Tongue (tissue), 1 donor: Measurements from ENCODE around the gene CERS5. TPM values are rescaled to one million over a fixed set of nuclear protein-coding genes. Genes with fewer than 3 reads are reported as not detected.

Source experiments
- total RNA-seq: library from RNA; depleted of rRNA; stranded (reverse); fragments of >200 nt; gene quantifications from one replicate; pipeline ENCODE4 v1.2.3, GENCODE V29; 2014

CERS5 gene
- total RNA-seq, 1 donor from 2014 or later = 26.5 TPM

Other genes starting within 250 kb of the CERS5 start
- gene AQP2, start 216.6 kb downstream of the CERS5 start, total RNA-seq = not detected
- 10.4 TPM for gene AQP5, start 205.5 kb downstream of the CERS5 start, total RNA-seq
- 0.10 TPM for gene AQP6, start 194.4 kb downstream of the CERS5 start, total RNA-seq
- 31.8 TPM for gene RACGAP1, start 141.9 kb downstream of the CERS5 start, total RNA-seq
- gene ASIC1, start 109.8 kb downstream of the CERS5 start, total RNA-seq = 4.1 TPM
- gene SMARCD1, start 82.0 kb downstream of the CERS5 start, total RNA-seq = 43.8 TPM
- gene GPD1, start 63.4 kb downstream of the CERS5 start, total RNA-seq = 222 TPM
- gene COX14, start 55.1 kb downstream of the CERS5 start, total RNA-seq = 76.0 TPM
- 66.1 TPM for gene LIMA1, start 116.2 kb upstream of the CERS5 start, total RNA-seq
- not detected for gene FAM186A, start 229.2 kb upstream of the CERS5 start, total RNA-seq
- 87.3 TPM for gene LARP4, start 233.5 kb upstream of the CERS5 start, total RNA-seq